GM15510 (cell line): Measurements from ENCODE around the gene FBP1.

Experiments
- POLR2A ChIP-seq: IDR thresholded peaks from 3 replicates; pipeline ENCODE4 v1.6.1; 2011; ENCODE audit warnings: borderline replicate concordance; ENCODE audit not compliant: insufficient read length; ENCODE audit errors: extremely low read depth

The FBP1 gene

GRCh38 chr9:94611638-94612068 lies 27.7 kb downstream of the FBP1 start:
- no peak for TF ChIP-seq POLR2A

- no peak for TF ChIP-seq POLR2A
These were observed 29.1 kb downstream of the FBP1 start for GRCh38 chr9:94610181-94610606.

GRCh38 chr9:94607423-94607691 lies 32.0 kb downstream of the FBP1 start:
- no peak for TF ChIP-seq POLR2A

- TF ChIP-seq POLR2A, result no peak
These were observed 32.5 kb downstream of the FBP1 start for GRCh38 chr9:94606646-94607422.

- no peak for TF ChIP-seq POLR2A
These were observed 35.8 kb downstream of the FBP1 start for GRCh38 chr9:94603259-94604160.

GRCh38 chr9:94602666-94603065 lies 36.7 kb downstream of the FBP1 start:
- no peak for TF ChIP-seq POLR2A

GRCh38 chr9:94600715-94601114 lies 38.6 kb downstream of the FBP1 start:
- no peak for TF ChIP-seq POLR2A

GRCh38 chr9:94600258-94600657 lies 39.1 kb downstream of the FBP1 start:
- no peak for TF ChIP-seq POLR2A

- no peak for TF ChIP-seq POLR2A
These were observed 40.2 kb downstream of the FBP1 start for GRCh38 chr9:94599102-94599501.

GRCh38 chr9:94593459-94594345 lies 45.6 kb downstream of the FBP1 start, which contains the start of gene FBP2:
FBP2 (minus strand) TSS chr9:94593824; CDS start chr9:94593726, 98 bp downstream.
- no peak for TF ChIP-seq POLR2A

- TF ChIP-seq POLR2A, result no peak
These were observed 47.4 kb downstream of the FBP1 start for GRCh38 chr9:94591876-94592275.

GRCh38 chr9:94588681-94589080 lies 50.6 kb downstream of the FBP1 start:
- no peak for TF ChIP-seq POLR2A

GRCh38 chr9:94586814-94587213 lies 52.5 kb downstream of the FBP1 start:
- no peak for TF ChIP-seq POLR2A

- TF ChIP-seq POLR2A, result no peak
These were observed 53.0 kb downstream of the FBP1 start for GRCh38 chr9:94586316-94586715.

GRCh38 chr9:94584555-94584954 lies 54.8 kb downstream of the FBP1 start:
- no peak for TF ChIP-seq POLR2A
